Measurements from ENCODE around the gene APOL6. TPM values are rescaled to one million over a fixed set of nuclear protein-coding genes. Genes with fewer than 3 reads are reported as not detected.

Gene APOL6
- polyA plus RNA-seq, 1 donor (not counting 4 experiments of a cell fraction or from before 2014, with no cell fraction given), result 4.2 TPM

DNA sequence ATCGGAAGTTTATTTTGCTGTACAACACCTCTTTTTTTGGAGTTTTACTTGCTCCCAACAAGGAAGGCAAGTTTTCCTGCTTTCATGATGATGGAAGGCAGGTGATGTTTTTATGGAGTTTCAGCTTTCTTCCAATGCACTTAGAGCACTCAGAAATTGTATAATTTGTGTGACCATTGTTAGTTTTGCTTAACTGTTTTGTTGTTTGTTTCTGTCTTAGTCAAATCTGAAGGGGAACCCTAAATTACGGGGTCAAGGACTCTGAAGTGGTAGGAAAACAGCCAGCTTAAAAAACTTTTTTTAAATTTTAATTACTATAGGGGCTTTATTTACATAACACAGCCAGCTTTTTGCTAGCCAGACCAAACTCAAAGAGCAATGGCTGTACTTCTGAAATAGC, 14.7 kb downstream of the APOL6 start:
- dilution Hi-C loops (cut with MboI; ENCODE audit: extremely low pct_ligation_motif_present, low sequenced_read_pairs), result no loop called here
- Histone ChIP-seq H3K4me1 (ENCODE audit: control insufficient read depth, extremely low read depth, insufficient read depth, low read length) (no peaks in the 10 kb centered on the region), H3K9ac (ENCODE audit: control insufficient read depth, extremely low read depth, insufficient read depth, low read length) (no peak overlapping the region), H2AFZ (ENCODE audit: control insufficient read depth, low read length) (no peak overlapping the region), H4K20me1 (ENCODE audit: control insufficient read depth, extremely low read depth, insufficient read depth, low read length) (no peaks in the 10 kb centered on the region), H3K4me3 (ENCODE audit: control insufficient read depth in 2 of 3, extremely low read depth in 1 of 3, insufficient read depth in 2 of 3, low read depth in 1 of 3, low read length in 3 of 3) (no peak overlapping the region), H3K27ac (ENCODE audit: control insufficient read depth, insufficient read depth, low read length) (no peak overlapping the region), H3K9me1 (ENCODE audit: control insufficient read depth, extremely low read depth, insufficient read depth, low read length) (no peaks in the 10 kb centered on the region), H3K9me3 (ENCODE audit: control insufficient read depth, low read depth, low read length) (peaks cover 2% of the 10 kb centered on the region), H3K36me3 (ENCODE audit: control insufficient read depth in 2 of 2, extremely low read depth in 1 of 2, insufficient read depth in 2 of 2, low read length in 2 of 2) (peaks cover 0 to 1% of the 10 kb centered on the region in 2 experiments), H3K27me3 (ENCODE audit: control insufficient read depth, extremely low read depth, insufficient read depth, low read length) (no peaks in the 10 kb centered on the region), H3K4me2 (ENCODE audit: control insufficient read depth, extremely low read depth, insufficient read depth, low read depth, low read length) (no peak overlapping the region), H3K79me2 (ENCODE audit: control insufficient read depth, insufficient read depth, low read length) (no peaks in the 10 kb centered on the region)
- no peak for TF ChIP-seq EZH2 (IDR thresholded peaks at IDR 0.05; ENCODE audit: low read length)
- TF ChIP-seq, protein P1, sequence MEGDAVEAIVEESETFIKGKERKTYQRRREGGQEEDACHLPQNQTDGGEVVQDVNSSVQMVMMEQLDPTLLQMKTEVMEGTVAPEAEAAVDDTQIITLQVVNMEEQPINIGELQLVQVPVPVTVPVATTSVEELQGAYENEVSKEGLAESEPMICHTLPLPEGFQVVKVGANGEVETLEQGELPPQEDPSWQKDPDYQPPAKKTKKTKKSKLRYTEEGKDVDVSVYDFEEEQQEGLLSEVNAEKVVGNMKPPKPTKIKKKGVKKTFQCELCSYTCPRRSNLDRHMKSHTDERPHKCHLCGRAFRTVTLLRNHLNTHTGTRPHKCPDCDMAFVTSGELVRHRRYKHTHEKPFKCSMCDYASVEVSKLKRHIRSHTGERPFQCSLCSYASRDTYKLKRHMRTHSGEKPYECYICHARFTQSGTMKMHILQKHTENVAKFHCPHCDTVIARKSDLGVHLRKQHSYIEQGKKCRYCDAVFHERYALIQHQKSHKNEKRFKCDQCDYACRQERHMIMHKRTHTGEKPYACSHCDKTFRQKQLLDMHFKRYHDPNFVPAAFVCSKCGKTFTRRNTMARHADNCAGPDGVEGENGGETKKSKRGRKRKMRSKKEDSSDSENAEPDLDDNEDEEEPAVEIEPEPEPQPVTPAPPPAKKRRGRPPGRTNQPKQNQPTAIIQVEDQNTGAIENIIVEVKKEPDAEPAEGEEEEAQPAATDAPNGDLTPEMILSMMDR (optimal IDR thresholded peaks at IDR 0.05 in 1 of 3, IDR thresholded peaks at IDR 0.05 in 1 of 3, conservative IDR thresholded peaks at IDR 0.05 in 1 of 3; ENCODE audit: extremely low read depth in 1 of 3, insufficient read depth in 2 of 3, low read length in 3 of 3), result no peak
- FAIRE-seq (no peak), DNase-seq (ENCODE audit: low read depth, low spot score) (no peak)

DNA sequence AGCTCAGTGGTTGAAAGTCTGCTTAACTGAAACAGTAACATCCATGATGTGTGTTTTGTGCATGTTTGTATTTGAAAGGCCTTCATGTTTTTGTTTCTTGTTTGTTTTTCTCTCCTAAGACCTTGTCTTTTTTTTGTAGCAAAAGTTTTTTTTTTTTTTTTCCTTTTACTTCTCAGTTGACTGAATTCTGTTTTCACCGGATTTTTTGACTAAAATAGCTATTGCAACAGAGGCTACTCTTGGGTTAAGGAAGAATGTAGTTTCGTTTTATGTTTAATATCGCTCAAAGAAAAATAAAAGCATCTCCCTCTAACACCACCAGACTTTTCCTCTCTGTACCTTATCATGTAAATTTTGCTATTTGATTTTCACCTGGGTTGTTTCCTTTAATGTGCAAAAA, 15.1 kb downstream of the APOL6 start:
- no peak overlapping the region for H2AFZ ChIP-seq (ENCODE audit: control insufficient read depth, low read length)
- DNase-seq (ENCODE audit: low read depth, low spot score) (no peak), FAIRE-seq (no peak)
- no peaks in the 10 kb centered on the region for H3K27me3 ChIP-seq (ENCODE audit: control insufficient read depth, extremely low read depth, insufficient read depth, low read length)
- H3K9me1 ChIP-seq (ENCODE audit: control insufficient read depth, extremely low read depth, insufficient read depth, low read length), result no peaks in the 10 kb centered on the region
- H3K4me1 ChIP-seq (ENCODE audit: control insufficient read depth, extremely low read depth, insufficient read depth, low read length), result no peaks in the 10 kb centered on the region
- TF ChIP-seq, protein P1 (optimal IDR thresholded peaks at IDR 0.05 in 1 of 3, IDR thresholded peaks at IDR 0.05 in 1 of 3, conservative IDR thresholded peaks at IDR 0.05 in 1 of 3; ENCODE audit: extremely low read depth in 1 of 3, insufficient read depth in 2 of 3, low read length in 3 of 3), result no peak
- no peak for TF ChIP-seq EZH2 (IDR thresholded peaks at IDR 0.05; ENCODE audit: low read length)
- dilution Hi-C loops (cut with MboI; ENCODE audit: extremely low pct_ligation_motif_present, low sequenced_read_pairs), result no loop called here
- H3K4me2 ChIP-seq (ENCODE audit: control insufficient read depth, extremely low read depth, insufficient read depth, low read depth, low read length), result no peak overlapping the region
- H3K4me3 ChIP-seq (ENCODE audit: control insufficient read depth in 2 of 3, extremely low read depth in 1 of 3, insufficient read depth in 2 of 3, low read depth in 1 of 3, low read length in 3 of 3), result no peak overlapping the region
- H3K36me3 ChIP-seq (ENCODE audit: control insufficient read depth in 2 of 2, extremely low read depth in 1 of 2, insufficient read depth in 2 of 2, low read length in 2 of 2), result peaks cover 0 to 1% of the 10 kb centered on the region in 2 experiments
- H3K9me3 ChIP-seq (ENCODE audit: control insufficient read depth, low read depth, low read length), result peaks cover 2% of the 10 kb centered on the region
- H3K79me2 ChIP-seq (ENCODE audit: control insufficient read depth, insufficient read depth, low read length), result no peaks in the 10 kb centered on the region
- no peak overlapping the region for H3K9ac ChIP-seq (ENCODE audit: control insufficient read depth, extremely low read depth, insufficient read depth, low read length)
- H4K20me1 ChIP-seq (ENCODE audit: control insufficient read depth, extremely low read depth, insufficient read depth, low read length), result no peaks in the 10 kb centered on the region
- H3K27ac ChIP-seq (ENCODE audit: control insufficient read depth, insufficient read depth, low read length), result no peak overlapping the region

All from keratinocyte (primary cell).